Thyroid gland (tissue), 4 donors: ENCODE results near the gene MMP14.

Source experiments
- POLR2A ChIP-seq, 2 donors: fragments of 450-650 bp; IDR thresholded peaks; one replicate each; pipeline ENCODE4 v1.6.1; 2017; ENCODE audit warnings: antibody characterized with exemption in 2 of 2, mild to moderate bottlenecking in 2 of 2, moderate library complexity in 1 of 2
- TF ChIP-seq, protein P1 (sequence below), 6 experiments: fragments of 200-600 bp in 3 of 6; fragments of 450-650 bp in 3 of 6; sonication (generic) in 3 of 6; IDR thresholded peaks; one replicate each; pipeline ENCODE4 v1.5.1; 2016 to 2019; ENCODE audit warnings: antibody characterized with exemption in 6 of 6, mild to moderate bottlenecking in 2 of 6, inconsistent platforms in 1 of 6, moderate library complexity in 1 of 6

DNA sequence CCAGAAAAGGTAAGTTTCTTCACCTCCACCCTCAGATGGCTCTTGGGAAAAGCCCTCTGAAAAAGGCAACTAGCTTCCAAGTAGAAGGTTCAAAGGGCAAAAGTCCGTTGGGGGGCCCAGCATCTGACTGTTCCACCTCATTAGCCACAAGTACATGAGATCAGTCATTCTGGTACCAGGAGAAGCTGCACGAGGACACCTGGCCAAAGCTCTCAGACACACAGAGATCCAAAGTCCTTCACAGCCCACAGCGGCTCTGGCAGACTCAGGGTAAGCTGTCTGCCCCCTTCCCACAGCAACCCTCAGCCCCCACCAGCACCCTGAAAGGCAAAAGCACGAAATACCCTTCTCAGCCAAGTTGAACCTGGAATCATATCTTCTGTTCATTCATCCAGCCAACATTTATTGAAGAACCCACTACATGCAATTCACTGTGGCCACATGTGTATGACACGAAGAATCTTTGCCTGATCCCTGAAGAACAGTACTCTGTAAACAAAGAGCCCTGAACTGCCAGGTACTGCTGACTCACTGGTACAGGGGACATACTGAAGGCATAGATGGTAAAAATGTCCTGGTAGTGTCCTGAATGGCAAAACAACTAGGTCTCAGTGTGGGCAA lies 40.2 kb upstream of the MMP14 start:
- TF ChIP-seq, protein P1, sequence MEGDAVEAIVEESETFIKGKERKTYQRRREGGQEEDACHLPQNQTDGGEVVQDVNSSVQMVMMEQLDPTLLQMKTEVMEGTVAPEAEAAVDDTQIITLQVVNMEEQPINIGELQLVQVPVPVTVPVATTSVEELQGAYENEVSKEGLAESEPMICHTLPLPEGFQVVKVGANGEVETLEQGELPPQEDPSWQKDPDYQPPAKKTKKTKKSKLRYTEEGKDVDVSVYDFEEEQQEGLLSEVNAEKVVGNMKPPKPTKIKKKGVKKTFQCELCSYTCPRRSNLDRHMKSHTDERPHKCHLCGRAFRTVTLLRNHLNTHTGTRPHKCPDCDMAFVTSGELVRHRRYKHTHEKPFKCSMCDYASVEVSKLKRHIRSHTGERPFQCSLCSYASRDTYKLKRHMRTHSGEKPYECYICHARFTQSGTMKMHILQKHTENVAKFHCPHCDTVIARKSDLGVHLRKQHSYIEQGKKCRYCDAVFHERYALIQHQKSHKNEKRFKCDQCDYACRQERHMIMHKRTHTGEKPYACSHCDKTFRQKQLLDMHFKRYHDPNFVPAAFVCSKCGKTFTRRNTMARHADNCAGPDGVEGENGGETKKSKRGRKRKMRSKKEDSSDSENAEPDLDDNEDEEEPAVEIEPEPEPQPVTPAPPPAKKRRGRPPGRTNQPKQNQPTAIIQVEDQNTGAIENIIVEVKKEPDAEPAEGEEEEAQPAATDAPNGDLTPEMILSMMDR (IDR thresholded peaks at IDR 0.05): no peak
- no peak for TF ChIP-seq POLR2A (IDR thresholded peaks at IDR 0.05)
